Trophoblast cell (in vitro differentiated cells and primary cell): ENCODE data around the gene TOMM34.

ENCODE experiments used
- DNase-seq, 2 donors: peaks; one replicate each; pipeline ENCODE4 v3.0.0-alpha.2; 2016
- H2AFZ ChIP-seq: 2 replicates; pipeline ENCODE4 v1.6.1; 2013; ENCODE audit warnings: low read length, moderate library complexity, mild to moderate bottlenecking; ENCODE audit not compliant: insufficient read depth, poor library complexity
- H2AK5ac ChIP-seq: 2 replicates; pipeline ENCODE4 v1.6.1; 2013; ENCODE audit warnings: mild to moderate bottlenecking, low read length
- H2BK120ac ChIP-seq: 2 replicates; pipeline ENCODE4 v1.6.1; 2013; ENCODE audit warnings: low read length, mild to moderate bottlenecking, moderate library complexity; ENCODE audit not compliant: insufficient read depth, poor library complexity
- H2BK12ac ChIP-seq: 2 replicates; pipeline ENCODE4 v1.6.1; 2013; ENCODE audit warnings: mild to moderate bottlenecking, low read length, moderate library complexity
- H2BK5ac ChIP-seq: 2 replicates; pipeline ENCODE4 v1.6.1; 2013; ENCODE audit warnings: low read length, low read depth, moderate library complexity, mild to moderate bottlenecking; ENCODE audit not compliant: poor library complexity
- H3K14ac ChIP-seq: 2 replicates; pipeline ENCODE4 v1.6.1; 2013; ENCODE audit warnings: mild to moderate bottlenecking, low read length
- H3K18ac ChIP-seq: 2 replicates; pipeline ENCODE4 v1.6.1; 2013; ENCODE audit warnings: mild to moderate bottlenecking, low read length
- H3K23ac ChIP-seq: 2 replicates; pipeline ENCODE4 v1.6.1; 2013; ENCODE audit warnings: low read length
- H3K27ac ChIP-seq: 2 replicates; pipeline ENCODE4 v1.5.1; 2013; ENCODE audit warnings: low read depth, mild to moderate bottlenecking, inconsistent platforms, low read length, moderate library complexity
- H3K27me3 ChIP-seq: 2 replicates; pipeline ENCODE4 v1.6.1; 2013; ENCODE audit warnings: inconsistent platforms, mild to moderate bottlenecking, low read length, moderate library complexity; ENCODE audit not compliant: insufficient read depth
- H3K36me3 ChIP-seq, 2 experiments: 1 replicate in 1 of 2; 2 replicates in 1 of 2; pipeline ENCODE4 v1.6.1; 2013; ENCODE audit warnings: low read length in 2 of 2, mild to moderate bottlenecking in 2 of 2, moderate library complexity in 1 of 2; ENCODE audit not compliant: insufficient read depth in 2 of 2, control insufficient read depth in 1 of 2
- H3K4ac ChIP-seq: 2 replicates; pipeline ENCODE4 v1.6.1; 2013; ENCODE audit warnings: low read depth, mild to moderate bottlenecking, low read length, moderate library complexity
- H3K4me1 ChIP-seq, 2 experiments: 1 replicate in 1 of 2; 2 replicates in 1 of 2; pipeline ENCODE4 v1.6.1; 2013; ENCODE audit warnings: low read length in 2 of 2, mild to moderate bottlenecking in 2 of 2, moderate library complexity in 1 of 2; ENCODE audit not compliant: insufficient read depth in 2 of 2, control insufficient read depth in 1 of 2
- H3K4me2 ChIP-seq: 2 replicates; pipeline ENCODE4 v1.6.1; 2013; ENCODE audit warnings: inconsistent platforms, mild to moderate bottlenecking, low read length, moderate library complexity
- H3K4me3 ChIP-seq: 2 replicates; pipeline ENCODE4 v1.5.1; 2013; ENCODE audit warnings: mild to moderate bottlenecking, low read depth, low read length, inconsistent platforms
- H3K79me1 ChIP-seq: one replicate; pipeline ENCODE4 v1.6.1; 2013; ENCODE audit warnings: low read length
- H3K79me2 ChIP-seq: 2 replicates; pipeline ENCODE4 v1.6.1; 2013; ENCODE audit warnings: low read length, mild to moderate bottlenecking; ENCODE audit not compliant: control insufficient read depth, insufficient read depth, poor library complexity
- H3K9ac ChIP-seq: 2 replicates; pipeline ENCODE4 v1.6.1; 2013; ENCODE audit warnings: mild to moderate bottlenecking, low read length
- H3K9me3 ChIP-seq: 2 replicates; pipeline ENCODE4 v1.6.1; 2013; ENCODE audit warnings: low read depth, mild to moderate bottlenecking, control low read depth, inconsistent platforms, low read length; ENCODE audit not compliant: insufficient read depth
- H4K12ac ChIP-seq: 2 replicates; pipeline ENCODE4 v1.6.1; 2013; ENCODE audit warnings: low read depth, mild to moderate bottlenecking, low read length, moderate library complexity
- H4K8ac ChIP-seq: 2 replicates; pipeline ENCODE4 v1.6.1; 2013; ENCODE audit warnings: low read depth, mild to moderate bottlenecking, low read length, moderate library complexity
- H4K91ac ChIP-seq: one replicate; pipeline ENCODE4 v1.6.1; 2013; ENCODE audit warnings: low read depth, mild to moderate bottlenecking, low read length, moderate library complexity
- WGBS: extraction: QIAGEN DNeasy Blood & Tissue Kit; methylation state at CpG from one replicate; pipeline ENCODE4 v1.1.7; 2013; ENCODE audit warnings: missing lambda C conversion rate; ENCODE audit not compliant: insufficient read length, insufficient coverage; ENCODE audit errors: extremely low coverage; 5-methylcytosine and 5-hydroxymethylcytosine counted together

Gene TOMM34

DNA sequence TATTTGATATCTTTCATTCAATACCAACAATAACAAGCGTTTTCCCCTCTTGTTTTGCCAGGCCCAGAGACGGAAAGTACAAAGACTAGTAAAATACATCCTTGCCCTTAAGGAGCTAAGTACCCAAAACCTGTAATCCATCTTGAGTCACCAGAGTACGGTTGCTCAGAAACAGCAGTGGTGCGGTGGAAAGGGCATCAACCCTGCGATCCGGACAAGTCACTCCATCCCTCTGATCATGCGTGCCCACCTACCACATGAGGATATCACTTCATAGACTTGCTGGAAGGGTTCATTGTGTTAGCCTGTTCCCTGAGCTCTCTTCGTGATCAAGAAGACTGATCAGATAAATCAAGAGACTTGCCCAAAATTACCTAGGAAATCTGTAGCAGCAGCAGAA is 1.9 kb downstream of the TOMM34 start:
- no peak overlapping the region for H4K12ac ChIP-seq
- H3K4me3 ChIP-seq = no peak overlapping the region
- peaks cover 10% of the 10 kb centered on the region for H3K79me1 ChIP-seq
- H3K36me3 ChIP-seq = peaks cover 14 to 24% of the 10 kb centered on the region in 2 experiments
- no peaks in the 10 kb centered on the region for H3K9me3 ChIP-seq
- no peak overlapping the region for H4K8ac ChIP-seq
- peak overlapping the region; percentile 75 for H3K4ac ChIP-seq
- H2AK5ac ChIP-seq = peak overlapping the region; percentile 58
- H2BK5ac ChIP-seq = no peak overlapping the region
- H2BK12ac ChIP-seq = no peak overlapping the region
- no peak overlapping the region for H3K27ac ChIP-seq
- peaks cover 10 to 30% of the 10 kb centered on the region in 2 experiments for H3K4me1 ChIP-seq
- no peak overlapping the region for H2BK120ac ChIP-seq
- no peak overlapping the region for H2AFZ ChIP-seq
- H3K18ac ChIP-seq = peak overlapping the region; percentile 42
- H3K23ac ChIP-seq = no peak overlapping the region
- H3K79me2 ChIP-seq = peaks cover 4% of the 10 kb centered on the region
- H3K27me3 ChIP-seq = no peaks in the 10 kb centered on the region
- no peak overlapping the region for H3K14ac ChIP-seq
- no peak overlapping the region for H3K9ac ChIP-seq
- H3K4me2 ChIP-seq = no peak overlapping the region
- no peak for DNase-seq
- no CpG with 5 or more reads among the region's 8 CpGs for whole genome bisulfite sequencing
- no peak overlapping the region for H4K91ac ChIP-seq

DNA sequence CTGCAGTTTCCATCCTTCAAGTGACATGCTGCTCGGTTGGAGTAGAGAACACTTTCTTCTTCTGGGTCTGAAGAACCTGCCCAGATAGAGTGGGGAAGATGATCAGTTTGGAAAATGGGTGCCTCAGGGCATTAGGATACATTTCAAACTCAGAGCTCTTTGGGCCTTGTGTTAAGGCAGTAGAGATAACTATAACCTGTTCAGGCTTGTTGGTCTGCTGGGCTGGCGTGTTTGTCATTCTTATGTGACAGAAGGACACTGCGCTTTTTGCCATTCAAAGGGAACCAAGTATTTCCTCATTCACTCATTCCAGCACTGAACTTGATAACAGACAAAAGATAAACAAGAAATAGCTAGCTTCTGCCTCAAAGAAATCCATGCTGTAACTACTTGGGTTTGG is 3.8 kb downstream of the TOMM34 start:
- Histone ChIP-seq H2AFZ (no peak overlapping the region), H2BK12ac (no peak overlapping the region), H3K14ac (no peak overlapping the region), H3K4me1 (peaks cover 10 to 28% of the 10 kb centered on the region in 2 experiments), H3K4me3 (no peak overlapping the region), H3K27ac (peak overlapping the region; percentile 15), H3K9ac (no peak overlapping the region), H3K36me3 (peaks cover 18 to 36% of the 10 kb centered on the region in 2 experiments), H4K8ac (no peak overlapping the region), H3K23ac (no peak overlapping the region), H3K27me3 (no peaks in the 10 kb centered on the region), H2BK120ac (no peak overlapping the region), H2BK5ac (no peak overlapping the region), H3K4ac (no peak overlapping the region), H3K79me2 (peaks cover 4% of the 10 kb centered on the region), H3K18ac (no peak overlapping the region), H4K12ac (no peak overlapping the region), H2AK5ac (no peak overlapping the region), H3K9me3 (no peaks in the 10 kb centered on the region), H3K4me2 (no peak overlapping the region), H3K79me1 (peaks cover 10% of the 10 kb centered on the region), H4K91ac (no peak overlapping the region)
- no CpG with 5 or more reads among the region's 3 CpGs for WGBS
- peak; percentile 79 to 94 for DNase-seq

DNA sequence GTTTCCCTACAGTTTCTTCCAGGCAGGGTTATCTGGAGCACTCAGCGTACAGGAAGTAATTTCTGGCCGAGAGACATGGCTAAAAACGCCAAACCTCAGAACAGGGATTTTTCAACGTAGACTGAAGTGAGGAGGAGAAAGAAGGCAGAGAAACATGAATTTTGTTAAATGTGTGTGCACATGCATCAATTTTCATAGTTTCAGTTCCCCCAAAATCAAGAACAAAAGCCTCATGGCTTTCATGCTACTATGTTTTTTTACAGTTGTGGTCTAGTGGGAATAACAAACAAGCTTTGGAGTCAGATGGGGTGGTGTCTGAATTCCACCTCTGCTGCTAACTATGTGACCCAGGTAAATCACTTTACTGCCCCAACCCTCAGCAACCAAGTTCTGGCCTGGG is 4.9 kb downstream of the TOMM34 start:
- Histone ChIP-seq H2BK12ac (peak overlapping the region; percentile 11), H3K23ac (no peak overlapping the region), H3K4me2 (no peak overlapping the region), H3K27me3 (no peaks in the 10 kb centered on the region), H3K14ac (no peak overlapping the region), H2BK5ac (no peak overlapping the region), H3K79me1 (peaks cover 10% of the 10 kb centered on the region), H3K4me3 (no peak overlapping the region), H4K8ac (no peak overlapping the region), H3K79me2 (peaks cover 4% of the 10 kb centered on the region), H4K12ac (no peak overlapping the region), H3K9me3 (no peaks in the 10 kb centered on the region), H3K18ac (no peak overlapping the region), H3K36me3 (peaks cover 23 to 48% of the 10 kb centered on the region in 2 experiments), H3K4me1 (peaks cover 10 to 28% of the 10 kb centered on the region in 2 experiments), H2AFZ (no peak overlapping the region), H2BK120ac (peak overlapping the region; percentile 47), H3K4ac (no peak overlapping the region), H3K9ac (no peak overlapping the region), H4K91ac (peak overlapping the region; percentile 29), H2AK5ac (peak overlapping the region; percentile 11), H3K27ac (peak overlapping the region; percentile 37)
- no peak for DNase-seq
- WGBS = no CpG with 5 or more reads among the region's 4 CpGs

GRCh38 chr20:44954211-44954610 is 6.0 kb downstream of the TOMM34 start:
- WGBS = no CpG with 5 or more reads among the region's 5 CpGs
- no peak overlapping the region for H3K14ac ChIP-seq
- H3K23ac ChIP-seq = no peak overlapping the region

More at GRCh38 chr20:44954211-44954610, 6.0 kb downstream of the TOMM34 start:
- no peak overlapping the region for H3K4ac ChIP-seq
- no peaks in the 10 kb centered on the region for H3K9me3 ChIP-seq
- DNase-seq = peak; percentile 83 to 97
- H3K9ac ChIP-seq = no peak overlapping the region
- H3K27me3 ChIP-seq = no peaks in the 10 kb centered on the region
- peak overlapping the region; percentile 54 for H2BK120ac ChIP-seq
- H3K79me2 ChIP-seq = peaks cover 2% of the 10 kb centered on the region
- H3K79me1 ChIP-seq = peaks cover 6% of the 10 kb centered on the region
- H4K91ac ChIP-seq = no peak overlapping the region
- no peak overlapping the region for H2AK5ac ChIP-seq
- H2BK12ac ChIP-seq = no peak overlapping the region
- H2AFZ ChIP-seq = no peak overlapping the region
- H3K4me3 ChIP-seq = no peak overlapping the region
- H4K8ac ChIP-seq = no peak overlapping the region
- peak overlapping the region; percentile 42 for H3K27ac ChIP-seq
- H3K4me1 ChIP-seq = peaks cover 10 to 26% of the 10 kb centered on the region in 2 experiments
- H3K36me3 ChIP-seq = peaks cover 26 to 55% of the 10 kb centered on the region in 2 experiments
- peak overlapping the region; percentile 52 for H2BK5ac ChIP-seq
- H3K18ac ChIP-seq = no peak overlapping the region
- H4K12ac ChIP-seq = no peak overlapping the region
- peak overlapping the region; percentile 29 for H3K4me2 ChIP-seq
